NCI-H82 treated with DMSO at 0.1 percent for 48 hours (cell line): ENCODE measurements around the gene GUCY1B1.
"Not testable (repeated sequence)": the region's sequence is repeated elsewhere in the genome, so short reads cannot be mapped to it uniquely, and the experiment has no call there.

Source experiments
- DNase-seq: peaks from one replicate; lab custom pipeline; 2025; ENCODE audit not compliant: unreplicated experiment; lab: John Stamatoyannopoulos, UW

GUCY1B1 gene

GRCh38 chr4:155761916-155762315 lies 3.1 kb downstream of the GUCY1B1 start:
- DNase-seq, result no peak

GRCh38 chr4:155762334-155762733 lies 3.5 kb downstream of the GUCY1B1 start:
- no peak for DNase-seq

- no peak for DNase-seq
These were observed 4.7 kb downstream of the GUCY1B1 start for GRCh38 chr4:155763551-155763950.

- DNase-seq, result no peak
These were observed 6.3 kb downstream of the GUCY1B1 start for GRCh38 chr4:155765149-155765548.

GRCh38 chr4:155766622-155767021 lies 7.8 kb downstream of the GUCY1B1 start:
- peak; percentile 14 for DNase-seq

GRCh38 chr4:155768370-155768769 lies 9.5 kb downstream of the GUCY1B1 start:
- no peak for DNase-seq

GRCh38 chr4:155769090-155769489 lies 10.3 kb downstream of the GUCY1B1 start:
- no peak for DNase-seq

- no peak for DNase-seq
These were observed 13.8 kb downstream of the GUCY1B1 start for GRCh38 chr4:155772459-155773195.

GRCh38 chr4:155773196-155773800 lies 14.5 kb downstream of the GUCY1B1 start:
- DNase-seq, result no peak

- DNase-seq, result no peak
These were observed 15.2 kb downstream of the GUCY1B1 start for GRCh38 chr4:155774033-155774432.

- no peak for DNase-seq
These were observed 19.3 kb downstream of the GUCY1B1 start for GRCh38 chr4:155777971-155778735.

- DNase-seq, result no peak
These were observed 22.0 kb downstream of the GUCY1B1 start for GRCh38 chr4:155780775-155781174.

- no peak for DNase-seq
These were observed 22.5 kb downstream of the GUCY1B1 start for GRCh38 chr4:155781249-155781831.

- no peak for DNase-seq
These were observed 25.8 kb downstream of the GUCY1B1 start for GRCh38 chr4:155784637-155785036.

- DNase-seq, result no peak
These were observed 27.0 kb downstream of the GUCY1B1 start for GRCh38 chr4:155785828-155786227.

- DNase-seq, result peak; percentile 35
These were observed 28.4 kb downstream of the GUCY1B1 start for GRCh38 chr4:155787113-155787710.

- DNase-seq, result no peak
These were observed 30.6 kb downstream of the GUCY1B1 start for GRCh38 chr4:155789391-155789790.

- no peak for DNase-seq
These were observed 31.2 kb downstream of the GUCY1B1 start for GRCh38 chr4:155789982-155790381.

GRCh38 chr4:155794589-155795236 lies 35.9 kb downstream of the GUCY1B1 start:
- no peak for DNase-seq

- no peak for DNase-seq
These were observed 37.2 kb downstream of the GUCY1B1 start for GRCh38 chr4:155795991-155796390.

GRCh38 chr4:155797581-155797980 lies 38.8 kb downstream of the GUCY1B1 start:
- not testable (repeated sequence) for DNase-seq
